Measurements from ENCODE around the gene SPINDOC. TPM values are rescaled to one million over a fixed set of nuclear protein-coding genes. Genes with fewer than 3 reads are reported as not detected.
"Not testable (repeated sequence)": the region's sequence is repeated elsewhere in the genome, so short reads cannot be mapped to it uniquely, and the experiment has no call there.

The SPINDOC gene
- total RNA-seq, 1 donor from 2014 or later, result 13.0 TPM

DNA sequence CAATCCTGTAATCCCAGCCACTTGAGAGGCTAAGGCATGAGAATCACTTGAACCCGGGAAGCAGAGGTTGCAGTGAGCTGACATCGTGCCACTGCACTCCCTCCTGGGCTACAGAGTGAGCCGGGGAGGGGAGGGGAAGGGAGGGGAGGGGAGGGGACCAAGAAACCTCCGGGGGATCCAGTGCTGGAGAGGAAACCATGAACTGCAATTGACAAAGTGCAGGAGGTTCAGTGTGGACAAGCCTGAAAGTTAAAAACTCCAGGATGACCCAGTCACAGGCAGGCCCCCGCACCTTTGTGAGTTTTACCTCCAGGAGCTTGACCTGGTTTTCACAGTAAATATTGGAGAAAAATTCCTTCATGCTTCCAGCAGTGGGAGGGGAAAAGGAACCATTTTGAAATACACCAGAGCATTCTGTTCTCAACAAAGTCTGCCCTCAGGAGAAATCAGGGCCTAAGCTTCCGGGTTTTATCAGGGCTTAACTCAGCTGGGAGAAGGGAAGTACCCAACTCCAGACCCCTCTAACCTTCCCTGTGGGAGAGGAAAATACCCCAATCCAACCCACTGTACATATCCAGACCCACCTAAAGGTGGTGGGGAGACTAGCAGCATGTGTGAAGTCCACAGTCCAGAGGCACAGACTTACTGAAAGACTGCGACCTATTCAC, 29.2 kb upstream of the SPINDOC start:
- FAIRE-seq (no peak), DNase-seq (ENCODE audit: low spot score in 2 of 2) (no peak)

DNA sequence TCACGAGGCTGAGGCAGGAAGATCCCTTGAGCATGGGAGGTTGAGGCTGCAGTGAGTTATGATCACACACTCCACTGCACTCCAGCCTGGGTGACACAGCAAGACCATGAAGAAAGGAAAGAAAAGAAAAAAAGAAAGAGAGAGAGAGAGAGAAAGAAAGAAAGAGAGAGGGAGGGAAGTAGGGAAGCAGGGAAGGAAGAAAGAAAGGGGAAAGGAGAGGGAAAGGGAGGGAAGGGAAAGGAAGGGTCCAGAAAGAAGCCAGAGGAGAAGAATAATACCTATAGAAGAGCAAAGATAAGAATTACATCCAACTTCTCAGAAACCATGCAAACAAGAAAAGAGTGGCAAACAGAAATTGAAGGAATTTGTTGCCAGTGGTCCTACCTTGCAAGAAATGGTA, 27.4 kb upstream of the SPINDOC start:
- no peak for FAIRE-seq
- no peak for DNase-seq (ENCODE audit: low spot score in 2 of 2)

DNA sequence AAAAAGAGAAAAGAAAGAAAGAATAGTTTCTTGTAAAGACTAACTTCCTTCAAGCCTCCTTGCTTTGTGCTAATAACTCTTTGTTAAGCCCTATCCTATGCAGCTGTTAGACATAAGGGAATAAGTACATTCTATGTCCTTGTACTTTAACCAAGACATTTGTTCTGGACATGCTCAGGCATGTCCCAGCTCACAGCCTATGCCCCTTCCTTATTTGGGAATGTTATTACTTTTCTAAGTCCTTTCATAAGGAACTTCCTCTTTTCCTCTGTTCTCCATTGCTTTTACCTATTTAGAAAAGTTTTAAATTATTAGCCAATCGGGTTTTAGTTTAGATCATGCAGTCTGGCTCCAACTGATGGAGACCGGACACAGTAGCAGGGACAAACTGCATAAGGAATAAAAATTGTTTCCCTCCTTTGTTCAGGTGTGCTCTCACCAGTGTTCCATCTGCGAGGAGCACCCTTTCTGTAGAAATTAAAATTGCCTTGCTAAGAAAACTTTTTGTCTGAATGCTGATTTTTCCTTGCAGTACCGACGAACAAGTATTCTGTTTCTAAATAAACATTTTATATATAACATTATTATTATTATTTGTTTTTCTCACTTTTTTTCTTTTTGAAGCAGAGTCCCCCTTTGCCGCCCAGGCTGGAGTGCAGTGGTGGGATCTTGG, 21.6 kb upstream of the SPINDOC start:
- no peak for DNase-seq (ENCODE audit: low spot score in 2 of 2)
- no peak for FAIRE-seq

GRCh38 chr11:63793161-63793560, 20.1 kb upstream of the SPINDOC start:
- FAIRE-seq (no peak), DNase-seq (ENCODE audit: low spot score in 2 of 2) (no peak)

- FAIRE-seq (no peak), DNase-seq (ENCODE audit: low spot score in 2 of 2) (no peak)
Observed at GRCh38 chr11:63795066-63795465, 18.2 kb upstream of the SPINDOC start.

DNA sequence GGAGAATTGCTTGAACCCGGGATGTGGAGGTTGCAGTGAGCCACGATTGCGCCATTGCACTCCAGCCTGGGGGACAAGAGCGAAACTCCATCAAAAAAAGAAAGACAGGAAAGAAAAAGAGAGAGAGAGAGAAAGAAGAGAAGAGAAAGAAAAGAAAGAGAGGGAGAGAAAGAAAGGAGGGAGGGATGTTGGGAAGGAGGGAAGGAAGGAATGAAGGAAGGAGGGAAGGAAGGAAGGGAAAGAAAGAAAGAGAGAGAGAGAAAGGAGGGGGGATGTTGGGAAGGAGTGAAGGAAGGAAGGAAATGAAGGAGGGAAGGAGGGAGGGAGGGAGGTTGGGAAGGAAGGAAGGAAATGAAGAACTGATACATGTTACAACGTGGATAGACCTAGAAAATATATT, 12.3 kb upstream of the SPINDOC start:
- FAIRE-seq (no peak), DNase-seq (ENCODE audit: low spot score in 2 of 2) (no peak)

GRCh38 chr11:63802637-63803414, 10.4 kb upstream of the SPINDOC start:
- FAIRE-seq (no peak), DNase-seq (ENCODE audit: low spot score in 2 of 2) (no peak)

GRCh38 chr11:63804259-63804658, 9.0 kb upstream of the SPINDOC start:
- no peak for DNase-seq (ENCODE audit: low spot score in 2 of 2)
- FAIRE-seq, result no peak

GRCh38 chr11:63805844-63806415, 7.3 kb upstream of the SPINDOC start:
- no peak for DNase-seq (ENCODE audit: low spot score in 2 of 2)
- no peak for FAIRE-seq

DNA sequence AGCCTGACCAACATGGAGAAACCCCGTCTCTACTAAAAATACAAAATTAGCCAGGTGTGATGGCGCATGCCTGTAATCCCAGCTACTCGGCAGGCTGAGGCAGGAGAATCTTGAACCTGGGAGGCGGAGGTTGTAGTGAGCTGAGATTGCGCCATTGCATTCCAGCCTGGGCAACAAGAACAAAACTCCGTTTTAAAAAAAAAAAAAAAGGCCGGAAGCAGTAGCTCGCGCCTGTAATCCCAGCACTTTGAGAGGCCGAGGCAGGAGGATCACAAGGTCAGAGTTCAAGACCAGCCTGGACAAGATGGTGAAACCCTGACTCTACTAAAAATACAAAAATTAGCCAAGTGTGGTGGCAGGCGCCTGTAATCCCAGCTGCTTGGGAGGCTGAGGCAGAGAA, 2.9 kb upstream of the SPINDOC start:
- not testable (repeated sequence) for DNase-seq (ENCODE audit: low spot score in 2 of 2); FAIRE-seq

DNA sequence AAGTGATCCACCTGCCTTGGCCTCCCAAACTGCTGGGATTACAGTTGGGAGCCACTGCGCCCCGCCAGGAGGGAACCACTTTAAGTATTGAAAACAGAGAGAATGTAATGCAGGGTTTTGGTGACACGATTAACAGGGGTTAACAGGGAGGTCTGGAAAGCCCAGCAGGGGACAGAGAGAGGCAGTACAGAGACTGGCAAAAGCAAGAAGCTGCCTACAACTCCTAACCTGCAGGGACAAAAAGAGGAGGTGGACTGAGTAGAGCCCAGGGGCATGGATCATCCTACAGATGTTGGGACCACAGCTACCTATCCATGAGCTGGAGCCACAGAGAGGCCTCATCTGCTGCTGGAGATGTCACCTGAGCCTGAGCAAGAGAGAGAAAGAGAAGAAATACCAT, 1.7 kb upstream of the SPINDOC start:
- no peak for FAIRE-seq
- no peak for DNase-seq (ENCODE audit: low spot score in 2 of 2)

GRCh38 chr11:63813563-63814382, 517 bp downstream of the SPINDOC start:
- DNase-seq (ENCODE audit: low spot score in 2 of 2) (peak; percentile 71 to 73), FAIRE-seq (no peak)

GRCh38 chr11:63814383-63814736, 1.1 kb downstream of the SPINDOC start:
- DNase-seq (ENCODE audit: low spot score in 2 of 2), result no peak
- no peak for FAIRE-seq

DNA sequence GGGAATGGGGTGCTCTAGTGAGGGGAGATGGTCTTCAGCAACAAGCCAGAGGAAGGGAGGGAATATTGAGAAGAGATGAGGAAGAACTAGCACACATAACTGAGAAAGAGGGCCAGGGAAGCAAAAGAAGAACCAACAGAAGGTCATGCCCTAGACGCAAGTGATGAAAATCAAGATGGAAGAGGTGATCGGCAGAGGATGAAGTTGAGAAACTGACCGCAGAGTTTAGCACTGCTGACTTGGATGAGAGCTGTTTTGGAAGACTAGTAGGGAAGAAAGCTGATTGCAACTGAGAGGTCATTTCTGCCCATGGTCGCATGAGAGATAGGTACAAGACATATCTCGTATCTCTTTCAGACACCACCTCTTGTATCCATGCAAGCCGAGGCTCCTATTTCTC, 2.9 kb downstream of the SPINDOC start:
- no peak for FAIRE-seq
- DNase-seq (ENCODE audit: low spot score in 2 of 2), result no peak

DNA sequence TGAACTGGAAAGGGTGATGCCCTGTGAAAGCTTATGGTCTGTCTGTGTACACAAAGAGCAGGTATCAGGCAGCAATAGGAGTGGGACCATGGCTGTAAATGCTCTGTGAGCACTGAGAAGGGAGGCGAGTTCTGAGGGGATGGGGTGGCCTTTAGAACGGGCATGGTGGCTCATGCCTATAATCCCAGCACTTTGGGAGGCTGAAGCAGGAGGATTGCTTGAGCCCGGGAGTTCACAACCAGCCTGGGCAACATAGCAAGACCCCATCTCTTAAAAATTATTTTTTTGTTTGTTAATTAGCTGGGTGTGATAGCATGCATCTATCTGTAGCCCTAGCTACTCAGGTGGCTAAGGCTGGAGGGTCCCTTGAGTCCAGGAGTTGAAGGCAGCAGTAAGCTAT, 3.5 kb downstream of the SPINDOC start:
- FAIRE-seq (no peak), DNase-seq (ENCODE audit: low spot score in 2 of 2) (no peak)

DNA sequence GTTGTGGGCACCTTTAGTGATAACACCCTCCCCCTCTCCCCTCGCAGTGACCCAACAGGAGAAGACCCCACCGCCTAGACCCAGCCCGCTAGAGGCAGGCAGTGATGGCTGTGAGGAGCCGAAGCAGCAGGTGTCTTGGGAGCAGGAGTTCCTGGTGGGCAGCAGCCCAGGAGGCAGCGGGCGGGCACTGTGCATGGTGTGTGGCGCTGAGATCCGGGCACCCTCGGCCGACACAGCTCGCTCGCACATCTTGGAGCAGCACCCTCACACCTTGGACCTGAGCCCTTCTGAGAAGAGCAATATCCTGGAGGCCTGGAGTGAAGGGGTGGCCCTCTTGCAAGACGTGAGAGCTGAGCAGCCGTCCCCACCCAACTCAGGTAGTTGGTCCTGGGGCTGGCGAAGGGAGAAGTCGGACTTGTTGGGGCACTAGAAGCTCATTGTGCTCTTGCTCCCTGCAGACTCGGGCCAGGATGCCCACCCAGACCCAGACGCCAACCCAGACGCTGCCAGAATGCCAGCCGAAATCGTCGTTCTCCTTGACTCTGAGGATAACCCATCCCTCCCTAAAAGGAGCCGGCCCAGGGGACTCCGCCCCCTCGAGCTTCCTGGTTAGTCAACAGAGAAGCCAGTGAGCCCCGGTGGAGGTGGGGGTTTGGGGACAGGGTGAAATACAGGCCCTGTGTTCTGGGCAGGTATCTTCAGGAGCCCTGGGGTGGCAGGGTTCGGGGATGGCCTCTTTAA, 4.7 kb downstream of the SPINDOC start:
- DNase-seq (ENCODE audit: low spot score in 2 of 2) (no peak), FAIRE-seq (no peak)

GRCh38 chr11:63818609-63819008, 5.4 kb downstream of the SPINDOC start:
- no peak for FAIRE-seq
- no peak for DNase-seq (ENCODE audit: low spot score in 2 of 2)

DNA sequence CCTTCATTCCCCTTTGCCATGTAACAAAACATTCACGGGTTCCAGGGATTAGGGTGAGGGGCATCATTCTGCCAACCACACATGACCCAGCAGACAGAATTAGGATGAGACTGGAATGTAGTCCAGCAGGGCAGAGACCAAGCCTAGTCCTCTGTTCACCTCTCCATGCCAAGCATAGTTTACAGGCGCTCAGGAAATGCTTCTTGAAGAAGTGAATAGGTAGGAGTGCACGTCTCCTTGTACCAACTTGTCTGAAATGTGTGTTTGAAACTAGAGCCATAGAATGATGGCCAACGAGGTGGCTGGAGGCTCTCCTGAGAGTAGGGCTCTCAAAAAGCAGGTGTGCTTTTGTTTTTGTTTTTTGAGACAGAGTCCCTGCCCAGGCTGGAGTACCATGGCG, 8.2 kb downstream of the SPINDOC start:
- FAIRE-seq, result no peak
- DNase-seq (ENCODE audit: low spot score in 2 of 2), result no peak

DNA sequence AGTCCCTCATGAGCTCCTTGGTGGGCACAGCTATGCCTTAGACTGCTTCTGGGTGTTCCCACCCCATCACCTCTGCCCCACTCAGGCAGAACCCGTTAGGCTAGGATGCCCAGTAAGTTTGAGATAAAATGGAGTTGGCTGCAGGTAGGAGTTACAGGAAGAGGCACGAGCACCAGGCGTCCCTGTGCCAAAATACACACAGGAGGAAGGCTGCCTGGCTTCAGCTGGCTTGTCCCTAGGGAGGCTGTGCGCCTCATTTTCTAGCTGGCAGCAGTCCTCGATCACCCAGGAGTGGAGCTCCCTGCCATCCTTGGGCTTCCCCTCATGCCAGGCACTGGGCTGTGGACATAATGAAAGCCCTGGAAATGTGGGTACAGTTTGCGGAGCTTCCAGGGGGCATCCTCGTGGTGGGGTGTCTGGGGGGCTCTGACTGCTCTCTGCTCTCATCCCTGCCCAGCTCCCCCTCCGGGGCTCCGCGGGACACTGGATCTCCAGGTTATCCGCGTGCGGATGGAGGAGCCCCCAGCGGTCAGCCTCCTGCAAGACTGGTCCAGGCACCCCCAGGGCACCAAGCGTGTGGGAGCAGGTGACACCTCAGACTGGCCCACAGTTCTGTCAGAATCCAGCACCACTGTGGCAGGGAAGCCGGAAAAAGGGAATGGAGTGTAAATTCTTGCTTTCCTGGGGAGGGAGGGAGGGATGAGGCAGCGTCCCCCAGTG, 13.4 kb downstream of the SPINDOC start:
- no peak for FAIRE-seq
- DNase-seq (ENCODE audit: low spot score in 2 of 2), result no peak

Measured in frontal cortex (tissue), 4 donors.